HG03457 (cell line): Measurements from ENCODE around the gene ZFYVE26.
"Not testable (repeated sequence)": the region's sequence is repeated elsewhere in the genome, so short reads cannot be mapped to it uniquely, and the experiment has no call there.

Experiments used
- ATAC-seq: cut with Tn5 transposase; IDR thresholded peaks from one replicate; pipeline ENCODE4 v1.9.1; 2021; ENCODE audit warnings: moderate number of reproducible peaks; ENCODE audit not compliant: unreplicated experiment

ZFYVE26 gene

GRCh38 chr14:67816326-67817002 lies at the start of gene ZFYVE26:
Gene ZFYVE26 (minus strand): TSS chr14:67816590. CDS start chr14:67815963, 627 bp downstream.
- peak; percentile 70 for ATAC-seq

GRCh38 chr14:67863223-67863622 lies 46.8 kb upstream of the ZFYVE26 start:
- no peak for ATAC-seq

DNA sequence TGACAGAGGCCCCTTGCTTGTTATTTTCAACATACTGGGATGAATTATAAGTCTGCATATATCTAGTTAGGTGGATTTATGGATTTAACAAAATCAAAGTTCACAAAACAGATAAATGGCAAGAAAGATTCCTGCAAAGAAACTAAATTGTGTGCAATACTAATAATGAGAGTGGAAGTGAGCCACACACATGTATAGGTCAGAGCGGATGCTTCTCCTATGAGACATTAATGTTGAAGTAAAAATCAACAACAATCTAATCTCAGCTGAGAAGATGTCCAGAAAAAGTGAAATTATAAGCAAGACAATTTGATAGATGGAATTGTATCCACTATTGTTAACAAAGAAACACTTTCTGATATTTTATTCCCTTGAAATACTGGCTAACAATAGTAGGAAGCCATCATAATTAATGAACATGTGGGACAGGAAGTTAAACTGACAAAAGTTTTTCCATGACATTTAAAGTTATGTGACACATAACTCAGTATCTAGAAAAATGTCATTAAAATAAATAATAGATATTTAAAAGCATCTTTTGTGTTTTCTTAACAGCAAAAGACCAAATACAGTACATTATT lies 42.9 kb upstream of the ZFYVE26 start:
- no peak for ATAC-seq

- ATAC-seq = no peak
These were observed 41.5 kb upstream of the ZFYVE26 start for GRCh38 chr14:67857778-67858350.

DNA sequence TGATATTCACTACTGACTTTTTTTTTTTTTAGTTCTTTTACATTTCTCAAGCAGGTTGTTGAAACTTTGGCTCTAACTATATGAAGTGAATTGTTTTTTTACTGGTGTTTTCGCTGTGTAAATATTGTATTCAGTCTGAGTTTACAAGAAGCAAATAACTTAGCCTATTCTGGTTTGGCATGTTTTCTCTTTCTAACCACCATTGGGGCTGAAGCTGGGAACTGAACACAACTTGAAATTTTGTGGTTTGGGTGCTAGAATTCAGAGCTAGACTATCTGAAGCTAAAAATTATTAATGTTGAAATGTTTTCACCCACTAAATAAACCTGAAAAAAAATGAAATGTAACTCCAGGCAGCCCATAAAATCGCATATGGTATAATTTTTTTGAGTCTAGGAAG lies 40.4 kb upstream of the ZFYVE26 start:
- ATAC-seq = no peak

DNA sequence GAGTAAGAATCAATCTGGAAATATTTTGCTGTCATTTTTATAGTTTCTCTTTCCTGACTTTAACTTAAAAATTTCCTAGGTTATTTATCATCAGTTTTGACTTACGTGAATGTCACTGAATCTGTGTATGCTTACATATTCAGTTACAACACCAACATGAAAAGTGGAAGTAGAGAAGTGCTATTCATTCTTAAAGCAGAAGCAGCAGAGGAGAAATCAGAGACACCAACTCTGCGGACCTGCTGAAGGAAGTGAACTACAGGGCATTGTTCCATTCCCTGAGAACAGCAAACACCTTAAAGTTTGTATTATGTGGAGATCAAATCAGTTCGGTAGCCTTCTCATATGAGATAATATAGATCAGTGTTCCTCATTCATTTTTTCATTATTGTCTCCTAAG lies 37.3 kb upstream of the ZFYVE26 start:
- ATAC-seq = no peak

GRCh38 chr14:67852926-67853604 lies 36.7 kb upstream of the ZFYVE26 start:
- ATAC-seq = no peak

DNA sequence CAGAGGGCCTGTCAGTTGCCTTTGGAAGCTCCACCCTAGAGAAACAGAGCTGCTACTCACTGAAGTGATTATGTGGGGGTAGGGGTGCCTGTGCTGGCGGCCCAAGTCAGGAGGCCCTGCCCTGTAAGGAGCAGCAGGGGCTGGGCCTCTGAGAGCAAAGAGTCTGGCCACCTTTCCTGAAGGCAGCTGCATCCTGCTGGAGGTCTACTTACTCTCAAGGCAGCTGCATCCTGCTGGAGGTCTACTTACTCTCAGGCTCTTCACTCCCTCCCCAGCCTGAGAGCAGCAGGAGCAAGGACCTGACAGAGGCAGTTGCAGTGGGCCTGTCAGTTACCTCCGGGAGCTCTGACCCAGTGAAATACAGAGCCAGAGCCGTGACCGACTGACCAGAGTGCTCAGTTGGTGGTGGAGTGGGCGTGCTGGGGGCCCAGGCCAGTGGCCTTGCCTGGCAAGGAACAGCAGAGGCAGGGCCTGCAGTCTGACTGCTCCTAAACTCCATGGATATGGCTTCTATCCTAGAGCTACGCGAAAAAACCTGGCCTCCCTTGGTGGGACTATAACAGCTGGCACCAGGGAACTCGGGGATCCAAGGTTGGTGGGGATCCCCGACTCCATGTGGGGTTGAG lies 35.5 kb upstream of the ZFYVE26 start:
- ATAC-seq = no peak

GRCh38 chr14:67850066-67850830 lies 33.9 kb upstream of the ZFYVE26 start:
- ATAC-seq = no peak

DNA sequence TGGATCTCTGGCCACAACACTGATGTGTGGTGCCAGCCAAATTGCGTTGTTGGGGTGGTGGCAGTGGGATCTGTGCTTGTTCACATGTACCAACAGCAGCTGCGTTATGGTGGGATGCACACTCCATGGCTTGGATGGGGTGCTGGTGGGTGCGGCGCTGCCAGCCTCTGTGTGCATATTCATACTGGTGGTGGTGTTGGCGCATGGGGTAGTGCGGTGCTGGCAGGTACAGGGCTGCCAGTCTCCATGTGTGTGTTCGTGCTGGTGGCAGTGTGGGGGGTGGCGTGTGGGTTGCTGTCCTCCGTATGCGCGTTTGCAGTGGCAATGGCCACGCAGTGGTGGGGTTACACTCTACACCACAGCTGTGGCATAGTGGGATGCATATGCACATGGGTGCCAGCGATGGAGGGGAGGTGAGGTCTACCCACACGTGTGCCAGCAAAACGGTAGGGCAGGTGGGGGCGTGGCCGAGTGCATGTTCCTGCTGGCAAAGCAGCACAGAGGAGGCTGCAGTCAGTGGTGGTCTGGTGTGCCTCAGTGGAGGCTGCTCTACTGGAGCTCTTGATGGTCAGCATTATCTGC lies 29.7 kb upstream of the ZFYVE26 start:
- ATAC-seq = no peak

- ATAC-seq = no peak
These were observed 20.7 kb upstream of the ZFYVE26 start for GRCh38 chr14:67837011-67837624.

- ATAC-seq = no peak
These were observed 19.2 kb upstream of the ZFYVE26 start for GRCh38 chr14:67835596-67835995.

DNA sequence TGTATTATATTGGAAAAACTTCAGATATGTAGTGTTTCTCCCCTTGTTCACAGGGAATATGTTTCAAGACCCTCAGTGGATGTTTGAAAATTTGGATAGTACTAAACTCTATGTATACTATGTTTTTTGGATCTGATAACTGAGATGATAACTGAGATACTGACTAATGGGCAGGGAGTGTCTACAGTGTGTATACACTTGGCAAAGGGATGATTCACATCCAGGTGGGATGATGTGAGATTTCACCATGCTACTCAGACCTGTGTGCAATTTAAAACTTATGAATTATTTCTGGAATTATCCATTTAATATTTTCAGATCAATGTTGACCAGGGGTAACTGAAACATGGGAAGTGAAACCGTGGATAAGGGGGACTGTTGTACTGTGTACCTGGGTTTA lies 17.0 kb upstream of the ZFYVE26 start:
- no peak for ATAC-seq

- ATAC-seq = no peak
These were observed 14.7 kb upstream of the ZFYVE26 start for GRCh38 chr14:67831113-67831512.

DNA sequence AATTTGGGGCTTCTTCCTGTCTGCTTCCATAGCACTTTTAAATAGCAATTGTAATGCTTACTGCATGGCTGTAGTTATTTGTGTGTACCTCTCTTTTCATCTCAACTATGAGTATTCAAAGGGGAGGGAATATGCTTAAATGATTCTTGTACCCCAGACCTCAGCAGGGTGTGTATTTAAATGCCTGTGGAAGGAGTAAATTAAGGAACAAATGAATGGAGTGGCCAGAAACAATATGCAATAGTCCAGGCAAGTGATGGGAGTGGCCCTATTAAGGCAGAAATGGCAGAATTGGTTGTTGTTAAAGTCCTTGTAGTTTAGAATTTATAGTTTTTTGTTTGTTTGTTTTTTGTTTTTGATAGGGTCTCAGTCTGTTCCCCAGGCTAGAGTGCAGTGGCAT lies 4.7 kb upstream of the ZFYVE26 start:
- no peak for ATAC-seq

DNA sequence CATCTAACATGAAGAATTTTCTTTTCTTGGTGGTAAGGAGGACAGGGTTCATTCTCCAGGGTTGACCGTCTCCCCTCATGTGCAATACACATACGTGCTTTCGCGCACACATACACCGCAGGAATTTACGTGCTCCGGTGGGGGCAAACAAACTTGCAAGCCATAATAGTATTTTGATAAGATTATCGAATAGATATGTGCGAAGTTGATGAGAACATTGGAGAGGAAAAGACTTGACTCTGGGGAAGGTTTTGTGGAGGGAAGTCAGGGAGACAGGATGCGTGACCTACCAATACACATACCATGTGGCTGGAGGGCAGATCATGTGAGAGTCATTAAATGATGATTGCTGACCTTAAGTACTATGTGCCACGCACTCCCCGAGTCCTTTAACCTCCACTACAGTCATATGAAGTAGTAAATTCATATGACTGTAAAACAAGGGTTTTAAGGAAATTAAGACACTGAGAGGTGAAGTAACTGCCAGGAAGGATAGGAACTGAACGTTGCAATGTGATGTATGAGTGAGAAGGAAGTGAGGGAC lies 4.1 kb upstream of the ZFYVE26 start:
- no peak for ATAC-seq

GRCh38 chr14:67819563-67820421 lies 3.4 kb upstream of the ZFYVE26 start, which contains the start of gene RAD51B:
Gene RAD51B (plus strand): TSS chr14:67819779.
- peak; percentile 55 for ATAC-seq

DNA sequence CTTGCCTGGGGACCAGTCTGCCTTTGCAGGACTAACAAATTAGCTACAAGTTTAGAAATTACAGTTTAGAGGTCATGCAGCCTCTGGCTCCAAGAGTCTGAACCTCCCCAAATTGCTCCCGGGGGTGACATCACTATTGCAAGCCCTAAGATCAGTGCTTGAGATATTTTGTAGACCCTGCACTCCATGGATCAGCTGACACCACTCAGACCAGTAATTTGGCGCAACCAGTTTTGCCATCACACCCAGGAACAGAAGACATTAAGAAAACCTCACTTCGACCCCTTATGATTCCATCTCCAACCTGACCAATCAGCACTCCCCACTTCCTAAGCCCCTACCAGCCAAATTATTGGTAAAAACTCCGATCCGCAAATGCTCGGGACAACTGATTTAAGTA lies 2.1 kb upstream of the ZFYVE26 start:
- not testable (repeated sequence) for ATAC-seq
